HepG2 (cell line): ENCODE measurements around the gene GZF1. TPM values are rescaled to one million over a fixed set of nuclear protein-coding genes. Genes with fewer than 3 reads are reported as not detected.

Experiments used
- AGO1 ChIP-seq: fragments of 200-400 bp; formaldehyde crosslinking; IDR thresholded peaks from 2 replicates; pipeline ENCODE4 v1.6.1; 2017; ENCODE audit warnings: mild to moderate bottlenecking, low read depth, low read length, moderate library complexity; ENCODE audit not compliant: poor library complexity, severe bottlenecking
- BORCS8-MEF2B ChIP-seq: sonication (generic); formaldehyde crosslinking; IDR thresholded peaks from 2 replicates; pipeline ENCODE4 v1.8.0; 2022; ENCODE audit warnings: mild to moderate bottlenecking, missing genetic modification reagents
- CBX1 ChIP-seq: IDR thresholded peaks from one replicate; pipeline ENCODE4 v1.6.1; 2016; ENCODE audit warnings: antibody characterized with exemption, low read depth
- GTF2F1 ChIP-seq: fragments of 150-350 bp; IDR thresholded peaks from 2 replicates; pipeline ENCODE4 v1.6.1; 2014; ENCODE audit warnings: low read length
- HOXD1 ChIP-seq: sonication (generic); formaldehyde crosslinking; IDR thresholded peaks from 2 replicates; pipeline ENCODE4 v1.5.0; 2020; ENCODE audit warnings: missing genetic modification reagents
- MED13 ChIP-seq: sonication (generic); formaldehyde crosslinking; IDR thresholded peaks from 2 replicates; pipeline ENCODE4 v1.5.0; 2020; ENCODE audit warnings: missing genetic modification reagents
- PATZ1 ChIP-seq: sonication (generic); formaldehyde crosslinking; IDR thresholded peaks from 2 replicates; pipeline ENCODE4 v1.4.0; 2020; ENCODE audit warnings: missing genetic modification reagents
- RBM22 ChIP-seq: fragments of 200-400 bp; formaldehyde crosslinking; optimal IDR thresholded peaks from 2 replicates; pipeline ENCODE3; 2017; ENCODE audit warnings: mild to moderate bottlenecking, low read length, moderate library complexity
- RFX3 ChIP-seq: IDR thresholded peaks from 2 replicates; pipeline ENCODE4 v1.6.1; 2016; ENCODE audit warnings: missing biosample characterization, missing genetic modification reagents
- SMARCE1 ChIP-seq: fragments of 450-650 bp; IDR thresholded peaks from 2 replicates; pipeline ENCODE4 v1.6.1; 2017; ENCODE audit warnings: borderline replicate concordance
- ZBTB34 ChIP-seq: sonication (generic); formaldehyde crosslinking; IDR thresholded peaks from 2 replicates; pipeline ENCODE4 v1.8.0; 2022; ENCODE audit warnings: mild to moderate bottlenecking, missing genetic modification reagents
- ZFP91 ChIP-seq: sonication (generic); formaldehyde crosslinking; IDR thresholded peaks from 2 replicates; pipeline ENCODE4 v1.9.0; 2022; ENCODE audit warnings: missing genetic modification reagents, mild to moderate bottlenecking, borderline replicate concordance
- ZNF160 ChIP-seq: sonication (generic); formaldehyde crosslinking; IDR thresholded peaks from 2 replicates; pipeline ENCODE4 v1.8.0; 2022; ENCODE audit warnings: mild to moderate bottlenecking, inconsistent platforms, missing genetic modification reagents
- ZNF333 ChIP-seq: sonication (generic); formaldehyde crosslinking; IDR thresholded peaks from 2 replicates; pipeline ENCODE4 v1.4.0; 2020; ENCODE audit warnings: mild to moderate bottlenecking, missing genetic modification reagents, borderline replicate concordance
- ZNF431 ChIP-seq: sonication (generic); formaldehyde crosslinking; IDR thresholded peaks from 2 replicates; pipeline ENCODE4 v1.9.0; 2022; ENCODE audit warnings: missing genetic modification reagents, low read depth, mild to moderate bottlenecking, borderline replicate concordance
- ZNF563 ChIP-seq: sonication (generic); formaldehyde crosslinking; IDR thresholded peaks from 2 replicates; pipeline ENCODE4 v1.8.0; 2022; ENCODE audit warnings: mild to moderate bottlenecking, moderate library complexity, missing genetic modification reagents
- ZNF574 ChIP-seq: sonication (generic); formaldehyde crosslinking; IDR thresholded peaks from 2 replicates; pipeline ENCODE4 v1.4.0; 2020; ENCODE audit warnings: missing genetic modification reagents
- ZNF616 ChIP-seq: sonication (generic); formaldehyde crosslinking; IDR thresholded peaks from 2 replicates; pipeline ENCODE4 v1.5.0; 2020; ENCODE audit warnings: low read depth, mild to moderate bottlenecking, missing genetic modification reagents
- polyA plus RNA-seq, 8 experiments: library from polyadenylated mRNA; depleted of rRNA in 3 of 8; stranded (reverse) in 7 of 8; unstranded in 1 of 8; fragments of >200 nt; fragmentation: Illumina TruSeq in 4 of 8; extraction: Trizol in 4 of 8; gene quantifications; 2 replicates each; pipeline versions ENCODE4 v1.2.1 to v1.2.3, GENCODE V29; 2011 to 2016; ENCODE audit warnings: low read depth in 4 of 8, missing spikeins in 1 of 8, mixed read lengths in 1 of 8; ENCODE audit not compliant: insufficient read depth in 1 of 8
- total RNA-seq, 5 experiments: library from RNA; depleted of rRNA; stranded (reverse); fragments of >200 nt; fragmentation: Illumina TruSeq; extraction: Trizol; gene quantifications; 2 replicates each; pipeline ENCODE4 v1.2.3, GENCODE V29; 2016; ENCODE audit warnings: low read depth in 1 of 5

The GZF1 gene
- total and polyA plus RNA-seq, 2 of the 13 experiments (the other 11 are each of a cell fraction or from before 2014, with no cell fraction given) = 16.9 to 26.0 TPM

GRCh38 chr20:23361476-23362391 is at the start of gene GZF1 (continued):
- peak; percentile 94 for TF ChIP-seq ZNF574 (CRISPR knock-in tag)
- peak; percentile 80 for TF ChIP-seq BORCS8-MEF2B (CRISPR knock-in tag)
- TF ChIP-seq ZFP91 (CRISPR knock-in tag) = peak; percentile 98
- peak; percentile 76; the same call in 1 of the 2 replicates for TF ChIP-seq MED13 (CRISPR knock-in tag)
- TF ChIP-seq ZNF616 (CRISPR knock-in tag) = no peak; the same call in none of the 2 replicates
- no peak for TF ChIP-seq AGO1
- peak; percentile 93 for TF ChIP-seq GTF2F1
- peak; percentile 97 for TF ChIP-seq ZNF333 (CRISPR knock-in tag)
- no peak for TF ChIP-seq SMARCE1
- TF ChIP-seq RFX3 = no peak; the same call in none of the 2 replicates
- peak; percentile 84 for TF ChIP-seq ZNF431 (CRISPR knock-in tag)
- TF ChIP-seq HOXD1 = peak; percentile 93
- peak; percentile 43 for TF ChIP-seq RBM22
- TF ChIP-seq CBX1 = peak; percentile 77
- peak; percentile 97 for TF ChIP-seq ZNF563
- TF ChIP-seq ZBTB34 (CRISPR knock-in tag) = peak; percentile 9; the same call in 1 of the 2 replicates
- TF ChIP-seq PATZ1 (CRISPR knock-in tag) = peak; percentile 94
- TF ChIP-seq ZNF160 (CRISPR knock-in tag) = peak; percentile 45
